Right renal cortex interstitium (tissue), 3 donors: ENCODE data around the gene ERCC5. TPM values are rescaled to one million over a fixed set of nuclear protein-coding genes. Genes with fewer than 3 reads are reported as not detected.

Source experiments
- DNase-seq, 3 donors: peaks; one replicate each; pipeline ENCODE4 v3.0.0-alpha.2; 2013; ENCODE audit warnings: low read depth in 3 of 3, low spot score in 2 of 3
- polyA plus RNA-seq, 3 donors: library from polyadenylated mRNA; unstranded; fragments of 120-200 nt; gene quantifications; one replicate each; pipeline ENCODE4 v1.2.1, GENCODE V29; 2013; ENCODE audit not compliant: insufficient read length in 3 of 3

Gene ERCC5
- polyA plus RNA-seq, 3 donors = 75.4 to 84.2 (median 83.8) TPM

DNA sequence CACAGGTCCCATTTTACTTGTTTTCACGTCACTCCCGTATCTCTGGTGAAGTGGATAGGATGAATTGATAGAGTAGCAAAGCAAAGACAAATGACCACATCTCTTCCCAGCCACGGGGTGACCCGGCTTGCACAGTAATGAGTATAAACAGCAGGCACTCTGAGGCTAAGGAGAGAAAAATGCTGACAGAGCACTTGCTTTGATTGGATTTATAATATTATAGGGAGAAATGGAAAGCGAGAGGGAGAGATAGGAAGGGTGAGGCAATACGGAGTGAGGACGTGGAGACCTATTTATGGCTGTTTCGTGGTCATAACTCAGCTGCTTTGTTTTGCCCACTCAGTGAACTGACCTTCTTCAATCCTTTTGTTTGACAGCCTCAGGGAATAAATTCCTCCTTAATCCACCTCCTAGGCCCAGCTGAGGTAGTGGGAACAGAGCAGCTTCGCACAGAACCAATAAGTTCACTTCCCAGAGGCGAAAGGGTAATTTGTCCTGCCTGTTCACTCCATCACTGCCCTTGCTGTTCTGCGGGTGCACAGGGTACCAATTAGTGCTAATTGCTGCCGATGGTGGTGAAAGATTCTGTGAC, 68.6 kb downstream of the ERCC5 start:
- no peak for DNase-seq

DNA sequence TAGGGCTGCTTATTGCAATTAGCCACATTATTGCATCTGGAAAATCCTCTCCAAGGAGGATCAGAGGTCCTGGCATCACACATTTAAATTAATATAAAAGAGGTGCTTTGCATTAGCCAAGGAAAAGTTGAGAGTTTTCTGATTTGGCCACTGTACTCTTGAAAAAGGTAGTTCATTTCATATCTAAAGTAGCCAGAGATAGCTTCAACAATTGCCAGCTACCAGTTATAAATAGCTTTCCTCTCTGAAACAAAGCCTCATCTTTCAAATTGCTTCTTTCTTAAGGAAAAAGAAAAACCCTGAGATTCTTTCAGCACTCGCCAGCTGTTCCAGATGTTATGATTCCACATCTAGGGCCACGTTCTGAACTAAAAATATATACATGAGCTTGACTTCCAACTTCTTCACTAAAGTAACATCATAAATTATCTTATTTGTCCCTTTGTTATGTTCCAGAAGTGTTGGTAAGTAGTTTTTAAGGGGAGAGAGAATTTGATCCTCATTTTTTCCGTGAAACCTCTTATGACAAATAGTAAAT, 69.6 kb downstream of the ERCC5 start:
- no peak for DNase-seq

DNA sequence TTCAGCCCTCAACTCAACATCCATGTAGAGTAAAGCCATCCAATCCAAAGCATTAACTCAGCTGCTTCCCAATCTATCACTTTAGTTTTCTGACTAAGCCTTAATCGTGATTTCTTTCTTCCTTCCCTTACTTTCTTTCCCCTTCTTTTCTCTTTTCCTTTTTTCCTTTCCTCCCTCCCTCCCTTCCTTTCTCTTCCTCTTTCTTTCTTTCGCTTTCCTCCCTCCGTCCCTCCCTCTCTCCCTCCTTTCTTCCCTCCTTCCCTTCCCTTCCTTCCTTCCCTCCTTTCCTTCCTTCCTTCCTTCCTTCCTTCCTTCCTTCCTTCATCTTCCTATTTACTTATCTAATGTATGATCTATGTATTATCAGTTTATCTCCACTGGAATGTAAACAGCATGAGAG, 71.2 kb downstream of the ERCC5 start:
- no peak for DNase-seq

DNA sequence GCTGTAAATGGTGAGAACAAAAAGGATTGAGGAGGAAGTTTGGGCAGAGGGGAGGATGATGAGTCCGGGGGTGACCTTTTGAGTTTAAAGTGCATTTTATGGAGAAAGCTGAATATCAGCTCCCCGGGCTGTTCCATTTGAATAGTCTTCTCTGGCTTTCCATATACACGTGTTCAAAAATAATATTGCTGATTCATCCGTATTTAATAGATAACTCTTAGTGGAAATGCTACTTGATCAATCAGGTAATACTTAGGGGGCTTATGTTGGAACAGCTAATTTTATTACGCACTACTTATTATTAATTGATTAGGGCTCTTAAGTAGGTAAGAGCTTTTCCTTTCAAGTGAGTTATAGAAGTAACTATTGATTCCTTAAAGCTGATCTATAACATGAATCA, 76.4 kb downstream of the ERCC5 start:
- DNase-seq = no peak

Other genes with a start within 250 kb of the ERCC5 start
- 10 to 100 TPM; 61.0 to 66.2 (median 65.5) TPM for gene TPP2, start 249.0 kb upstream of the ERCC5 start, polyA plus RNA-seq
- under 1 TPM; 0.33 to 0.79 (median 0.62) TPM for gene METTL21C, start 151.0 kb upstream of the ERCC5 start, polyA plus RNA-seq
- gene TEX30, start 72.2 kb upstream of the ERCC5 start, polyA plus RNA-seq = 10 to 100 TPM; 32.7 to 33.6 (median 33.0) TPM
- 10 to 100 TPM; 46.3 to 52.6 (median 50.7) TPM for gene POGLUT2, start 47.1 kb upstream of the ERCC5 start, polyA plus RNA-seq
- gene BIVM, start 46.9 kb upstream of the ERCC5 start, polyA plus RNA-seq = 10 to 100 TPM; 44.2 to 49.2 (median 47.5) TPM
- gene SLC10A2, start 220.4 kb downstream of the ERCC5 start, polyA plus RNA-seq = under 1 TPM; 0.68 to 0.80 (median 0.72) TPM